Calu3 (cell line): Measurements from ENCODE around the gene TMTC4. TPM values are rescaled to one million over a fixed set of nuclear protein-coding genes. Genes with fewer than 3 reads are reported as not detected.

ENCODE experiments used
- BruUV-seq: library from RNA; stranded (reverse); fragments of 400-500 nt; replicated peaks from 2 replicates; lab custom pipeline; 2021; lab: Mats Ljungman, UMichigan
- CTCF ChIA-PET: fragments of 300-600 bp; sonication (Branson Sonifier 250); formaldehyde crosslinking; loops from one replicate; lab custom pipeline; 2022; ENCODE audit warnings: antibody characterized with exemption; lab: Charles Lee
- DNase-seq: peaks from one replicate; pipeline ENCODE4 v3.0.0; 2022
- H3K27ac Mint-ChIP-seq: one replicate; pipeline ENCODE4 v1.8.0; 2022; ENCODE audit warnings: mixed read lengths; ENCODE audit not compliant: unreplicated experiment
- H3K27me3 Mint-ChIP-seq: one replicate; pipeline ENCODE4 v1.8.0; 2022; ENCODE audit warnings: mixed read lengths; ENCODE audit not compliant: unreplicated experiment
- H3K36me3 Mint-ChIP-seq: one replicate; pipeline ENCODE4 v1.8.0; 2022; ENCODE audit warnings: mild to moderate bottlenecking, moderate library complexity, mixed read lengths; ENCODE audit not compliant: insufficient read depth, unreplicated experiment
- H3K4me1 Mint-ChIP-seq: one replicate; pipeline ENCODE4 v1.8.0; 2022; ENCODE audit warnings: mild to moderate bottlenecking, low read depth, mixed read lengths; ENCODE audit not compliant: unreplicated experiment
- H3K4me3 Mint-ChIP-seq: one replicate; pipeline ENCODE4 v1.8.0; 2022; ENCODE audit warnings: mild to moderate bottlenecking, low read depth, moderate library complexity, mixed read lengths; ENCODE audit not compliant: unreplicated experiment
- H3K9me3 Mint-ChIP-seq: one replicate; pipeline ENCODE4 v1.8.0; 2022; ENCODE audit warnings: low read depth, mixed read lengths; ENCODE audit not compliant: unreplicated experiment
- intact Hi-C: fragments of 100-400 bp; cut with micrococcal nuclease; formaldehyde crosslinking; loops from one replicate; pipeline ENCODE4 v1.10.0; 2022; ENCODE audit not compliant: unreplicated experiment
- total RNA-seq: library from RNA; stranded (reverse); gene quantifications from 2 replicates; pipeline ENCODE4 v1.2.3, GENCODE V29; 2022
- TF ChIP-seq, protein P1 (sequence below): fragments of 200-600 bp; IDR thresholded peaks from one replicate; pipeline ENCODE4 v1.8.0; 2022; ENCODE audit warnings: antibody characterized with exemption; ENCODE audit not compliant: unreplicated experiment

Gene TMTC4
- total RNA-seq, 1 experiment from 2014 or later: 8.2 TPM

- no peaks in the 10 kb centered on the region for H3K9me3 Mint-ChIP-seq
- TF ChIP-seq, protein P1, sequence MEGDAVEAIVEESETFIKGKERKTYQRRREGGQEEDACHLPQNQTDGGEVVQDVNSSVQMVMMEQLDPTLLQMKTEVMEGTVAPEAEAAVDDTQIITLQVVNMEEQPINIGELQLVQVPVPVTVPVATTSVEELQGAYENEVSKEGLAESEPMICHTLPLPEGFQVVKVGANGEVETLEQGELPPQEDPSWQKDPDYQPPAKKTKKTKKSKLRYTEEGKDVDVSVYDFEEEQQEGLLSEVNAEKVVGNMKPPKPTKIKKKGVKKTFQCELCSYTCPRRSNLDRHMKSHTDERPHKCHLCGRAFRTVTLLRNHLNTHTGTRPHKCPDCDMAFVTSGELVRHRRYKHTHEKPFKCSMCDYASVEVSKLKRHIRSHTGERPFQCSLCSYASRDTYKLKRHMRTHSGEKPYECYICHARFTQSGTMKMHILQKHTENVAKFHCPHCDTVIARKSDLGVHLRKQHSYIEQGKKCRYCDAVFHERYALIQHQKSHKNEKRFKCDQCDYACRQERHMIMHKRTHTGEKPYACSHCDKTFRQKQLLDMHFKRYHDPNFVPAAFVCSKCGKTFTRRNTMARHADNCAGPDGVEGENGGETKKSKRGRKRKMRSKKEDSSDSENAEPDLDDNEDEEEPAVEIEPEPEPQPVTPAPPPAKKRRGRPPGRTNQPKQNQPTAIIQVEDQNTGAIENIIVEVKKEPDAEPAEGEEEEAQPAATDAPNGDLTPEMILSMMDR: no peak
- no peaks in the 10 kb centered on the region for H3K27me3 Mint-ChIP-seq
- no peak for DNase-seq
- no peaks in the 10 kb centered on the region for H3K4me1 Mint-ChIP-seq
- no peaks in the 10 kb centered on the region for H3K36me3 Mint-ChIP-seq
- intact Hi-C loops: no loop called here
- H3K27ac Mint-ChIP-seq: no peak overlapping the region
- BruUV-seq: no TSS peak
- CTCF ChIA-PET: no interaction called here
- no peak overlapping the region for H3K4me3 Mint-ChIP-seq
Measured at GRCh38 chr13:100644371-100644770, 30.2 kb downstream of the TMTC4 start.

DNA sequence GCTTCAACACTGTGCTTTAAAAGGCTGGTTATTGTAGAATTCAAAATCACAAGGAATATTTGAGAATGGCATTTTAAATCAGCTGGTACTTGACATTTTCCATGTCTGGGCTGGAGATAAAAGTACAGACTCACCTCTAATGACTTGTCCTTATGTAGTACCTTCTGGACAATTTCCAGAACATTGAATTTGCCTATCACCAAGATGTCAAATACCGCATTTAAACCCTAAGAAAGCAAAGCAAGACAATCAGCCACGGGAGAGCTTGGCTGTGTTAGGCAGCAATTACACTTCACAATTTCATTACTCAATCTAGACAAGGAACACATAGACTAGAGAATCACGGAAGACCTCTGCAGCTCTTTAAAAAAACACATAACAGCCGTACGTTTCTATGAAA lies 36.8 kb downstream of the TMTC4 start:
- Mint-ChIP-seq H3K4me1 (no peaks in the 10 kb centered on the region), H3K9me3 (no peaks in the 10 kb centered on the region), H3K27ac (no peak overlapping the region), H3K36me3 (no peaks in the 10 kb centered on the region), H3K27me3 (no peaks in the 10 kb centered on the region), H3K4me3 (no peak overlapping the region)
- TF ChIP-seq, protein P1: no peak
- no peak for DNase-seq
- no TSS peak for BruUV-seq
- intact Hi-C loops: no loop called here
- CTCF ChIA-PET: no interaction called here

DNA sequence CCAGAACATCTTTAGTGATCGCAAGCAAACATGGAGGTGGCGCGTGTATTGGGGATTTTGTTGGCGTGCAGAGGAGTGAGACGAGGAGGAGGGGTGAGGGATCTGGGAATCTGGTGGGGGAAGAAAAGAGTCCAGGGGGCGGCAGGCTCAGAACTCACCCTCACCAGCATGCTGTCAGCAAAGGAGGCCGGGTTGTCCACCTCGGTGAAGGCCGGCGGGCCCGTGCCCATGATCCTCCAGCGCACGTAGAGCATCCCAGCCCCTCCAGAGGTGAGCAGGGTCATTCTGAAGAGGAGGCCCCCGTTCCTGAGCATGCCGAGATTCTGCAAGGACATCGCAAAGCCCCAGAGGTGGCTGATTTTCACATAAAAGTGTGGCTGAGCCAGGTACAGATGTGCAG lies 37.2 kb downstream of the TMTC4 start:
- Mint-ChIP-seq H3K9me3 (no peaks in the 10 kb centered on the region), H3K27ac (no peak overlapping the region), H3K27me3 (no peaks in the 10 kb centered on the region), H3K36me3 (no peaks in the 10 kb centered on the region), H3K4me1 (no peaks in the 10 kb centered on the region), H3K4me3 (no peak overlapping the region)
- CTCF ChIA-PET: no interaction called here
- no TSS peak for BruUV-seq
- TF ChIP-seq, protein P1: no peak
- intact Hi-C loops: no loop called here
- no peak for DNase-seq

- Mint-ChIP-seq H3K27ac (no peak overlapping the region), H3K36me3 (no peaks in the 10 kb centered on the region), H3K4me1 (no peaks in the 10 kb centered on the region), H3K4me3 (no peak overlapping the region), H3K27me3 (no peaks in the 10 kb centered on the region), H3K9me3 (no peaks in the 10 kb centered on the region)
- no TSS peak for BruUV-seq
- intact Hi-C loops: no loop called here
- TF ChIP-seq, protein P1: no peak
- CTCF ChIA-PET: no interaction called here
- no peak for DNase-seq
Measured at GRCh38 chr13:100636441-100636840, 38.2 kb downstream of the TMTC4 start.
